Smooth muscle cell (in vitro differentiated cells): ENCODE results near the gene SSTR4. TPM values are rescaled to one million over a fixed set of nuclear protein-coding genes. Genes with fewer than 3 reads are reported as not detected.

Experiments used
- DNase-seq: peaks from one replicate; lab custom pipeline; 2025; ENCODE audit not compliant: unreplicated experiment; lab: John Stamatoyannopoulos, UW
- H2AFZ ChIP-seq: fragments of 200-600 bp; sonication (generic); 2 replicates; pipeline ENCODE4 v1.6.0; 2016; ENCODE audit warnings: antibody characterized with exemption, low read depth, mild to moderate bottlenecking
- H3F3A ChIP-seq: fragments of 200-600 bp; sonication (generic); 2 replicates; pipeline ENCODE4 v1.6.0; 2017; ENCODE audit warnings: antibody characterized with exemption, low read depth
- H3K27ac ChIP-seq: fragments of 200-600 bp; sonication (generic); 2 replicates; pipeline ENCODE4 v1.5.1; 2016; ENCODE audit warnings: low read depth, mild to moderate bottlenecking
- H3K27me3 ChIP-seq: fragments of 200-600 bp; sonication (generic); 2 replicates; pipeline ENCODE4 v1.6.1; 2016; ENCODE audit warnings: low read depth, mild to moderate bottlenecking
- H3K36me3 ChIP-seq: fragments of 200-600 bp; sonication (generic); 2 replicates; pipeline ENCODE4 v1.5.1; 2016; ENCODE audit warnings: low read depth
- H3K4me1 ChIP-seq: fragments of 200-600 bp; sonication (generic); 2 replicates; pipeline ENCODE4 v1.5.1; 2016; ENCODE audit warnings: low read depth
- H3K4me2 ChIP-seq: fragments of 200-600 bp; sonication (generic); 2 replicates; pipeline ENCODE4 v1.6.0; 2016; ENCODE audit warnings: mild to moderate bottlenecking
- H3K4me3 ChIP-seq: fragments of 200-600 bp; sonication (generic); 2 replicates; pipeline ENCODE4 v1.5.1; 2016; ENCODE audit warnings: mild to moderate bottlenecking
- H3K79me2 ChIP-seq: fragments of 200-600 bp; sonication (generic); 2 replicates; pipeline ENCODE4 v1.6.0; 2016; ENCODE audit warnings: low read depth, mild to moderate bottlenecking
- H3K9ac ChIP-seq: fragments of 200-600 bp; sonication (generic); 2 replicates; pipeline ENCODE4 v1.6.0; 2016; ENCODE audit warnings: low read depth
- H3K9me3 ChIP-seq: fragments of 200-600 bp; sonication (generic); replicated peaks from 2 replicates; pipeline ENCODE4 v1.5.1; 2016; ENCODE audit warnings: low read depth
- H4K20me1 ChIP-seq: fragments of 200-600 bp; sonication (generic); 2 replicates; pipeline ENCODE4 v1.6.0; 2016; ENCODE audit warnings: low read depth
- WGBS: methylation state at CpG from one replicate; pipeline ENCODE4 v1.1.7; 2016; ENCODE audit warnings: low lambda C conversion rate; 5-methylcytosine and 5-hydroxymethylcytosine counted together
- polyA plus RNA-seq: library from polyadenylated mRNA; unstranded; fragments of >200 nt; fragmentation: Nextera tagmentation; extraction: Ambion mirVana; gene quantifications from 2 replicates; pipeline ENCODE4 v1.2.1, GENCODE V29; 2016
- total RNA-seq: library from RNA; depleted of rRNA; stranded (reverse); fragments of >200 nt; gene quantifications from 2 replicates; pipeline ENCODE4 v1.2.3, GENCODE V29; 2014
- TF ChIP-seq, protein P1 (sequence below): fragments of 200-600 bp; sonication (generic); IDR thresholded peaks from 2 replicates; pipeline ENCODE4 v1.5.1; 2017; ENCODE audit warnings: borderline replicate concordance, mild to moderate bottlenecking, antibody characterized with exemption; ENCODE audit not compliant: insufficient read depth, poor library complexity, severe bottlenecking

SSTR4 gene
- total and polyA plus RNA-seq, 2 experiments from 2014 or later, result not detected

DNA sequence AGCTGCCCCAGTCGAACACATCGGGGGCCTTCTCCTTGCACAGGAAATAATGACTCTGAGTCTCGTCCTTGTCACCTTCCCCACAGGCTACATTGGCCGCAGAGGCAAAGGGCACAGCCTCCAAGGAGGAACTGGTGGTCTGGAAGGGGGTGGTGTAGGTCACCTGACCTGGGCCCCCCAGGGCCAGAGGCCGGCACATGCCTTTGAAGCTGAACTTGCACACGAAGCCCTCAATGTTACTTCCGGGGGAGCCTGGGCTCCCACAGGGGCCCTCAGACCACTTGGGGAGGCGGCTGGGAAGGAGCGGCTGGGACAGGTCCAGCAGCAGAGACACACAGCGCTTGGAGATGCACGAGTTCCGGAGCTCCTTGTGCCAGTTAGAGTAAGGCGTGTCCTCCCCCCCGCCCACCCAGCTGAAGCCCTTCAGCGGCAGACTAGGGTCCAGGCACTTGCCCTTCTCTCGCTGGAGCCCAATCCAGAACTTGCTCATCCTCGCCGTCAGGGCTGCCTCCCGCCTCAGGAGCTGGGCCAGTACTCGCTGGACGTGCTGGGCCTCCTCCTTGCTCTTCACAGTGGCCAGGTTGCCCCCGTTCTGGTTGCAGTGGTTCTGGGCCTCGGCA, 50.4 kb downstream of the SSTR4 start:
- H3K36me3 ChIP-seq, result no peaks in the 10 kb centered on the region
- no peak overlapping the region for H3K4me3 ChIP-seq
- H3K4me1 ChIP-seq, result no peaks in the 10 kb centered on the region
- no peak for DNase-seq
- H3F3A ChIP-seq, result no peaks in the 10 kb centered on the region
- TF ChIP-seq, protein P1, sequence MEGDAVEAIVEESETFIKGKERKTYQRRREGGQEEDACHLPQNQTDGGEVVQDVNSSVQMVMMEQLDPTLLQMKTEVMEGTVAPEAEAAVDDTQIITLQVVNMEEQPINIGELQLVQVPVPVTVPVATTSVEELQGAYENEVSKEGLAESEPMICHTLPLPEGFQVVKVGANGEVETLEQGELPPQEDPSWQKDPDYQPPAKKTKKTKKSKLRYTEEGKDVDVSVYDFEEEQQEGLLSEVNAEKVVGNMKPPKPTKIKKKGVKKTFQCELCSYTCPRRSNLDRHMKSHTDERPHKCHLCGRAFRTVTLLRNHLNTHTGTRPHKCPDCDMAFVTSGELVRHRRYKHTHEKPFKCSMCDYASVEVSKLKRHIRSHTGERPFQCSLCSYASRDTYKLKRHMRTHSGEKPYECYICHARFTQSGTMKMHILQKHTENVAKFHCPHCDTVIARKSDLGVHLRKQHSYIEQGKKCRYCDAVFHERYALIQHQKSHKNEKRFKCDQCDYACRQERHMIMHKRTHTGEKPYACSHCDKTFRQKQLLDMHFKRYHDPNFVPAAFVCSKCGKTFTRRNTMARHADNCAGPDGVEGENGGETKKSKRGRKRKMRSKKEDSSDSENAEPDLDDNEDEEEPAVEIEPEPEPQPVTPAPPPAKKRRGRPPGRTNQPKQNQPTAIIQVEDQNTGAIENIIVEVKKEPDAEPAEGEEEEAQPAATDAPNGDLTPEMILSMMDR, result no peak
- H4K20me1 ChIP-seq, result no peaks in the 10 kb centered on the region
- no peak overlapping the region for H3K4me2 ChIP-seq
- no peak overlapping the region for H3K9ac ChIP-seq
- H2AFZ ChIP-seq, result no peak overlapping the region
- no peaks in the 10 kb centered on the region for H3K79me2 ChIP-seq
- H3K9me3 ChIP-seq, result no peaks in the 10 kb centered on the region
- 96% methylated on average over 22 of the region's 23 CpGs for WGBS
- H3K27ac ChIP-seq, result no peak overlapping the region
- no peaks in the 10 kb centered on the region for H3K27me3 ChIP-seq

DNA sequence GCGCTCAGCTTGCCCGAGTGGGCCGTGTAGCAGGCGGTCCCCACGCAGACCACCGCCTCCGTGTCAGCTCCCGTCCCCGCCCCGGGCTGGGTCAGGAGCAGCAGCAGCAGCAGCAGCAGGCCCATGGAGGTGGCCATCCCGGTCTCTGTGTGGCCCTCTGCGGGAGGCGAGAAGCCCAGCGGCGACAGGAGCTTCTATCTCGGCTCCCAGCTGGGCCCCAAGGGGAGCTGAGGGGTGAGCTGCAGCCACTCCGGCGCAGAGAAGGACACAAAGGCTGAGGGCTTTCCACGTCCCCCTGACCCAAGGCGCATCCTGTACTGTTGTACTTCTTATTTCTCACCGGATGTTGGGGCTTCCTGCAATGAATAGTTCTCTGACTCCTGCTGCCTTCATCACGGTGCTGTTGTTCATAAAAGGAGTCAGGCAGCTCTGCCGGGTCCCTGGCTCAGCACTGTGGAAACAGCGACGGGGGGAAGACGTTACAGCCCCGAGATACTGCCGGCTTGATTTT, 51.0 kb downstream of the SSTR4 start, which contains the start of gene CD93:
TSS of gene CD93 (minus strand) at position 269 of the 511 bp plus-strand sequence. CDS start at position 137, 132 bp downstream.
- Histone ChIP-seq H3K36me3 (no peaks in the 10 kb centered on the region), H3K79me2 (no peaks in the 10 kb centered on the region), H3K9me3 (no peaks in the 10 kb centered on the region), H3K4me3 (no peak within 1 kb of the TSS), H4K20me1 (no peaks in the 10 kb centered on the region), H3K4me2 (no peak within 1 kb of the TSS), H2AFZ (no peak within 1 kb of the TSS), H3K27ac (no peak within 1 kb of the TSS), H3K9ac (no peak within 1 kb of the TSS), H3K27me3 (no peaks in the 10 kb centered on the region), H3F3A (no peaks in the 10 kb centered on the region), H3K4me1 (no peaks in the 10 kb centered on the region)
- no peak for DNase-seq
- 86% methylated on average over 28 of the region's 28 CpGs for WGBS
- TF ChIP-seq, protein P1, result no peak

- TF ChIP-seq, protein P1, result no peak
- 92% methylated on average over 14 of the region's 14 CpGs for WGBS
- Histone ChIP-seq H3F3A (no peaks in the 10 kb centered on the region), H3K9ac (no peak overlapping the region), H3K9me3 (no peaks in the 10 kb centered on the region), H3K4me1 (no peaks in the 10 kb centered on the region), H4K20me1 (no peaks in the 10 kb centered on the region), H3K4me2 (no peak overlapping the region), H3K36me3 (no peaks in the 10 kb centered on the region), H3K79me2 (no peaks in the 10 kb centered on the region), H3K27me3 (no peaks in the 10 kb centered on the region), H2AFZ (no peak overlapping the region), H3K4me3 (no peak overlapping the region), H3K27ac (no peak overlapping the region)
- DNase-seq, result no peak
Observed at GRCh38 chr20:23086931-23087411, 51.9 kb downstream of the SSTR4 start.
